ENCODE data around the gene PCDHA7. TPM values are rescaled to one million over a fixed set of nuclear protein-coding genes. Genes with fewer than 3 reads are reported as not detected.

The PCDHA7 gene
- polyA plus RNA-seq, 1 donor: 0.06 TPM

Other genes starting within 250 kb of the PCDHA7 start
- gene CD14, start 201.1 kb upstream of the PCDHA7 start, polyA plus RNA-seq (ENCODE audit: insufficient read length): 18.3 TPM
- 8.3 TPM for gene TMCO6, start 194.8 kb upstream of the PCDHA7 start, polyA plus RNA-seq (ENCODE audit: insufficient read length)
- gene NDUFA2, start 186.6 kb upstream of the PCDHA7 start, polyA plus RNA-seq (ENCODE audit: insufficient read length): 58.2 TPM
- 95.3 TPM for gene IK, start 186.4 kb upstream of the PCDHA7 start, polyA plus RNA-seq (ENCODE audit: insufficient read length)
- gene WDR55, start 169.4 kb upstream of the PCDHA7 start, polyA plus RNA-seq (ENCODE audit: insufficient read length): 14.9 TPM
- gene DND1, start 160.7 kb upstream of the PCDHA7 start, polyA plus RNA-seq (ENCODE audit: insufficient read length): not detected
- gene HARS1, start 142.9 kb upstream of the PCDHA7 start, polyA plus RNA-seq (ENCODE audit: insufficient read length): 58.2 TPM
- 26.6 TPM for gene HARS2, start 142.8 kb upstream of the PCDHA7 start, polyA plus RNA-seq (ENCODE audit: insufficient read length)
- gene ZMAT2, start 133.8 kb upstream of the PCDHA7 start, polyA plus RNA-seq (ENCODE audit: insufficient read length): 73.2 TPM
- 0.10 TPM for gene PCDHA1, start 48.1 kb upstream of the PCDHA7 start, polyA plus RNA-seq (ENCODE audit: insufficient read length)
- 0.09 TPM for gene PCDHA2, start 39.4 kb upstream of the PCDHA7 start, polyA plus RNA-seq (ENCODE audit: insufficient read length)
- gene PCDHA3, start 33.2 kb upstream of the PCDHA7 start, polyA plus RNA-seq (ENCODE audit: insufficient read length): 0.14 TPM
- gene PCDHA4, start 27.2 kb upstream of the PCDHA7 start, polyA plus RNA-seq (ENCODE audit: insufficient read length): 0.14 TPM
- 0.08 TPM for gene PCDHA5, start 12.7 kb upstream of the PCDHA7 start, polyA plus RNA-seq (ENCODE audit: insufficient read length)
- 0.06 TPM for gene PCDHA6, start 6.3 kb upstream of the PCDHA7 start, polyA plus RNA-seq (ENCODE audit: insufficient read length)
- 0.03 TPM for gene PCDHA8, start 6.9 kb downstream of the PCDHA7 start, polyA plus RNA-seq (ENCODE audit: insufficient read length)
- gene PCDHA9, start 14.1 kb downstream of the PCDHA7 start, polyA plus RNA-seq (ENCODE audit: insufficient read length): not detected
- gene PCDHA10, start 21.6 kb downstream of the PCDHA7 start, polyA plus RNA-seq (ENCODE audit: insufficient read length): 0.05 TPM
- gene PCDHA11, start 34.7 kb downstream of the PCDHA7 start, polyA plus RNA-seq (ENCODE audit: insufficient read length): not detected
- gene PCDHA12, start 41.0 kb downstream of the PCDHA7 start, polyA plus RNA-seq (ENCODE audit: insufficient read length): not detected
- gene PCDHA13, start 47.9 kb downstream of the PCDHA7 start, polyA plus RNA-seq (ENCODE audit: insufficient read length): 0.08 TPM
- 0.04 TPM for gene PCDHAC1, start 92.0 kb downstream of the PCDHA7 start, polyA plus RNA-seq (ENCODE audit: insufficient read length)
- 0.67 TPM for gene PCDHAC2, start 132.2 kb downstream of the PCDHA7 start, polyA plus RNA-seq (ENCODE audit: insufficient read length)
- gene PCDHB1, start 217.1 kb downstream of the PCDHA7 start, polyA plus RNA-seq (ENCODE audit: insufficient read length): 0.11 TPM

Measured in forelimb muscle (tissue), 1 donor.